Measurements from ENCODE around the gene PSMD5.

DNA sequence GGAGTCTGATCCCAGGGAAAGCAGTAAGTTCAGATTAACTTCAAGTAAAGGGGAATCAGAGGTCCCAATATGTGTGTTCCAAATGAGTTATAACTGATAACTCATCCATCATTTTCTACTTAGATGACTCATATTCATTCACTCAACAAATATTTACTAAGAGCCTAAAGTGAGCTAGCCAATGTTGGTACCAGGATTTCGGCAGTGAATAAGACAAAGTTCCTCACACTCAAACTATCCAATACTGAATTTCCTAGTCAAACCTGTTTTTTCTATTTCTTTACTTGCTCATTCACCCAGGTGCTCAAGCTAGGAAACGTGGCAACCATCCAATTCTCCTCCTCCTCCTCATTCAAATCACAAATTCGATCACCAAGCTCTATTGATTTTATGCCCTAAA is 75.3 kb downstream of the PSMD5 start:
- no peak for TF ChIP-seq POLR2A (IDR thresholded peaks at IDR 0.05)
- TF ChIP-seq, protein P1, sequence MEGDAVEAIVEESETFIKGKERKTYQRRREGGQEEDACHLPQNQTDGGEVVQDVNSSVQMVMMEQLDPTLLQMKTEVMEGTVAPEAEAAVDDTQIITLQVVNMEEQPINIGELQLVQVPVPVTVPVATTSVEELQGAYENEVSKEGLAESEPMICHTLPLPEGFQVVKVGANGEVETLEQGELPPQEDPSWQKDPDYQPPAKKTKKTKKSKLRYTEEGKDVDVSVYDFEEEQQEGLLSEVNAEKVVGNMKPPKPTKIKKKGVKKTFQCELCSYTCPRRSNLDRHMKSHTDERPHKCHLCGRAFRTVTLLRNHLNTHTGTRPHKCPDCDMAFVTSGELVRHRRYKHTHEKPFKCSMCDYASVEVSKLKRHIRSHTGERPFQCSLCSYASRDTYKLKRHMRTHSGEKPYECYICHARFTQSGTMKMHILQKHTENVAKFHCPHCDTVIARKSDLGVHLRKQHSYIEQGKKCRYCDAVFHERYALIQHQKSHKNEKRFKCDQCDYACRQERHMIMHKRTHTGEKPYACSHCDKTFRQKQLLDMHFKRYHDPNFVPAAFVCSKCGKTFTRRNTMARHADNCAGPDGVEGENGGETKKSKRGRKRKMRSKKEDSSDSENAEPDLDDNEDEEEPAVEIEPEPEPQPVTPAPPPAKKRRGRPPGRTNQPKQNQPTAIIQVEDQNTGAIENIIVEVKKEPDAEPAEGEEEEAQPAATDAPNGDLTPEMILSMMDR (IDR thresholded peaks at IDR 0.05): no peak

All from heart left ventricle (tissue), 13 donors.